Heart left ventricle (tissue), 16 donors: ENCODE measurements around the gene MXI1. TPM values are rescaled to one million over a fixed set of nuclear protein-coding genes. Genes with fewer than 3 reads are reported as not detected.
A peak's percentile ranks its signal among the peaks of the same experiment; 100 is the strongest.

ENCODE experiments used
- ATAC-seq, 4 donors: fragments of 200-7000 bp; cut with Tn5 transposase; one replicate each; pipeline ENCODE4 v1.9.1; 2020 to 2022; ENCODE audit warnings: moderate library complexity in 4 of 4, mild to moderate bottlenecking in 3 of 4, moderate number of reproducible peaks in 1 of 4
- DNase-seq, 5 donors: peaks; one replicate each; pipeline ENCODE4 v3.0.0-alpha.2; 2020
- H3K27ac ChIP-seq, 12 donors: fragments of 200-600 bp; sonication (generic) in 4 of 12; one replicate each; pipeline versions ENCODE4 v1.5.0 to v1.8.0; 2016 to 2022; ENCODE audit warnings: mild to moderate bottlenecking in 2 of 12
- H3K27me3 ChIP-seq, 9 donors: fragments of 200-600 bp; sonication (generic) in 2 of 9; one replicate each; pipeline versions ENCODE4 v1.5.1 to v1.8.0; 2016 to 2022; ENCODE audit warnings: mild to moderate bottlenecking in 3 of 9
- H3K36me3 ChIP-seq, 9 donors: fragments of 200-600 bp; sonication (generic) in 2 of 9; one replicate each; pipeline versions ENCODE4 v1.5.0 to v1.8.0; 2018 to 2022; ENCODE audit warnings: mild to moderate bottlenecking in 2 of 9
- H3K4me1 ChIP-seq, 12 donors: fragments of 200-600 bp; sonication (generic) in 4 of 12; one replicate each; pipeline versions ENCODE4 v1.5.0 to v1.8.0; 2016 to 2022; ENCODE audit warnings: mild to moderate bottlenecking in 3 of 12
- H3K4me3 ChIP-seq, 12 donors: fragments of 200-600 bp; sonication (generic) in 4 of 12; one replicate each; pipeline versions ENCODE4 v1.5.0 to v1.8.0; 2017 to 2022; ENCODE audit warnings: mild to moderate bottlenecking in 9 of 12, moderate library complexity in 4 of 12
- H3K9me3 ChIP-seq, 12 donors: fragments of 200-600 bp; sonication (generic) in 4 of 12; one replicate each; pipeline versions ENCODE4 v1.5.0 to v1.8.0; 2016 to 2022; ENCODE audit warnings: mild to moderate bottlenecking in 1 of 12
- POLR2A ChIP-seq, 2 donors: fragments of 450-650 bp; IDR thresholded peaks; one replicate each; pipeline ENCODE4 v1.6.1; 2017; ENCODE audit warnings: antibody characterized with exemption in 2 of 2, mild to moderate bottlenecking in 2 of 2, moderate library complexity in 2 of 2
- WGBS, 4 donors: extraction: QIAGEN DNeasy Blood & Tissue Kit in 2 of 4; methylation state at CpG; one replicate each; pipeline versions ENCODE4 v1.1.5 to v1.1.7; 2013 to 2018; 5-methylcytosine and 5-hydroxymethylcytosine counted together
- intact Hi-C, 10 donors: fragments of 100-400 bp; cut with DNase I; formaldehyde crosslinking; loops; one replicate each; pipeline versions ENCODE4 v1.11.1 to v1.14.2; 2022
- polyA plus RNA-seq, 2 donors: library from polyadenylated mRNA; stranded (reverse); fragments of 200-250 nt; gene quantifications; one replicate each; pipeline ENCODE4 v1.2.3, GENCODE V29; 2013
- total RNA-seq, 9 donors: library from RNA; depleted of rRNA in 2 of 9; stranded (reverse); fragments of >200 nt in 2 of 9; fragmentation: NEBNext Ultra II Directional in 3 of 9; extraction: Animal tissue kit (Norgen Biotek cat#: 25700) in 3 of 9; gene quantifications; one replicate each; pipeline versions ENCODE4 v1.1.0 to v1.2.4, GENCODE V29; 2016 to 2023
- TF ChIP-seq, protein P1 (sequence below), 12 donors: fragments of 200-600 bp; sonication (generic) in 4 of 12; IDR thresholded peaks; one replicate each; pipeline versions ENCODE4 v1.5.0 to v1.8.0; 2018 to 2022; ENCODE audit warnings: antibody characterized with exemption in 12 of 12, mild to moderate bottlenecking in 5 of 12
- donor health status: ischemic (EF 13 %, LVEDD 7.1; RV severe dilation, severe dysfunction).
- donor health status: healthy with polysubstance abuse.
- donor health status: DM: no; HTN: yes; CAD: no.
- donor health status: DM: no; HTN: no; CAD: no.
- donor health status: ischemic (EF 25% LVEDD 6.9; RV normal size, moderate dysfunction).
- donor health status: ischemic (EF 25% LVEDD 5.7; RV mildly dilated, moderate dysfunction).
- donor health status: healthy.
- donor health status: DM: yes; HTN: yes; CAD: no.
- donor health status: ischemic (EF 35%, LVEDD 5.7; RV mildly dilated, moderate dysfunction).
- donor health status: nonischemic (EF 11% LVEDD 7.7; RV severe dilation, severe dysfunction).
- donor health status: DM: yes; HTN: yes; CAD: no.
- donor health status: PGD.
- donor health status: ischemic (EF 29% LVEDD 5.4; RV normal size, mild dysfunction).
- donor health status: nonischemic (EF 23%, LVEDD 6.1; RV moderate dilation, normal function).

The MXI1 gene
- total and polyA plus RNA-seq, 11 donors: 20.3 to 83.2 (median 60.6) TPM

DNA sequence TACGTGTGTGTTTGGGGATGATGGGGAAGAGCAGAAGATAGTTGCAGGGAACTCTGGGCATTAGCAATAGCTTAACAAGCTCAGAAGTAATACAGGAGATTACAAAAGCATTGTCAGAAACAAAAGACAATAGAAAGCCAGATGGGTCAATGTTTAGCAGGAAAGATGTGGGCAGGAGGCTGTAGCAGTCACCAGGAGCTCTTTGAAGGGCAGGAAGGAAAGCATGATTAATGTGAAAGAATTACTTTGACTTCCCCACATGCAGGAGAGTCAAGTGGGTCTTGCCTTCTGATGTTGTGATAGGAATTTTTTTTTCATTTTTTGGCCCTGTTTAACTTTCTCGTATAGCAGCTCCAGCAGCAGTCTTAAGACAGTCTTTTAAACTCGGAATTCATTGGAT is 103.3 kb downstream of the MXI1 start:
- Histone ChIP-seq H3K27ac (peak overlapping the region in 1 of 12 donors; percentile 38), H3K4me1 (peaks cover 0 to 16% (median 5%) of the 10 kb centered on the region in 12 donors), H3K36me3 (no peaks in the 10 kb centered on the region), H3K4me3 (no peak overlapping the region), H3K9me3 (no peaks in the 10 kb centered on the region), H3K27me3 (peaks cover 0 to 6% (median 0%) of the 10 kb centered on the region in 9 donors)
- intact Hi-C loops: loop anchor here in 8 of 10 donors (1.0 to 5.0 kb wide), 8 partner anchors 42 to 237 kb away; partner anchors contain the start of gene DUSP5 (in 2 of the 8)
- TF ChIP-seq, protein P1, sequence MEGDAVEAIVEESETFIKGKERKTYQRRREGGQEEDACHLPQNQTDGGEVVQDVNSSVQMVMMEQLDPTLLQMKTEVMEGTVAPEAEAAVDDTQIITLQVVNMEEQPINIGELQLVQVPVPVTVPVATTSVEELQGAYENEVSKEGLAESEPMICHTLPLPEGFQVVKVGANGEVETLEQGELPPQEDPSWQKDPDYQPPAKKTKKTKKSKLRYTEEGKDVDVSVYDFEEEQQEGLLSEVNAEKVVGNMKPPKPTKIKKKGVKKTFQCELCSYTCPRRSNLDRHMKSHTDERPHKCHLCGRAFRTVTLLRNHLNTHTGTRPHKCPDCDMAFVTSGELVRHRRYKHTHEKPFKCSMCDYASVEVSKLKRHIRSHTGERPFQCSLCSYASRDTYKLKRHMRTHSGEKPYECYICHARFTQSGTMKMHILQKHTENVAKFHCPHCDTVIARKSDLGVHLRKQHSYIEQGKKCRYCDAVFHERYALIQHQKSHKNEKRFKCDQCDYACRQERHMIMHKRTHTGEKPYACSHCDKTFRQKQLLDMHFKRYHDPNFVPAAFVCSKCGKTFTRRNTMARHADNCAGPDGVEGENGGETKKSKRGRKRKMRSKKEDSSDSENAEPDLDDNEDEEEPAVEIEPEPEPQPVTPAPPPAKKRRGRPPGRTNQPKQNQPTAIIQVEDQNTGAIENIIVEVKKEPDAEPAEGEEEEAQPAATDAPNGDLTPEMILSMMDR (IDR thresholded peaks at IDR 0.05): no peak
- no peak for TF ChIP-seq POLR2A (IDR thresholded peaks at IDR 0.05)
- ATAC-seq (peak in 1 of 4 donors; percentile 45), DNase-seq (no peak)
- WGBS, 4 donors: 48 to 64% (median 51%) methylated on average over 3 of the region's 3 CpGs

DNA sequence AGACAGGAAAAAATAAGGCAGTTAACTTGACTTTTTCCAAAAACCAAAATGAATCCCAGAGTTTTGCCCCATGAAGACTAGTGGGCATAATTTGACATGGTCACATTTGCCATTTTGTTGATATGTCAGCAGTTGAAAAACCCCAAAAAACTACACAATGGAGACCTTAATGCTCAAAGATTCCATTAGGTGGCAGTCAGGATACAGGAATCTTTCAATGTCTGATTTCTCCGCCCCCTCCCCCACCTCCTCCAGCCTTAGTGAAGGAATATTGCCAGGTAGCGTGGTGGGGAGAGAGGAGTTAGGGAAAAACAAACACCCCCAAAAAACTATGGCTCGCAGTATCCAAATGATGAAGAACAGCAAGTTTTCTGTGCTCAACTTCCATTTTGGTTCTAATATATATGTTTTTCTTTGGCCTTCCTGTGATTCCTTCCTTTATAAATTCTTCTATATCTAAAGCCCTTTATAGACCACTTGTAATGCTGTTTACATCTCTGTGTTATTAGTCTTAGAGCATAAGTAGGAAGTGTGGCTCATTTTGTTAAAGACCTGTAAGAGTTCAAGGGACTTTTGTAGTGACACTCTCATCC is 104.0 kb downstream of the MXI1 start:
- Histone ChIP-seq H3K9me3 (no peaks in the 10 kb centered on the region), H3K27ac (peak overlapping the region in 1 of 12 donors; percentile 38), H3K27me3 (peaks cover 0 to 6% (median 0%) of the 10 kb centered on the region in 9 donors), H3K4me3 (no peak overlapping the region), H3K4me1 (peaks cover 0 to 9% (median 4%) of the 10 kb centered on the region in 12 donors), H3K36me3 (no peaks in the 10 kb centered on the region)
- TF ChIP-seq, protein P1 (IDR thresholded peaks at IDR 0.05): peak; percentile 39 to 78 (median 68)
- no peak for TF ChIP-seq POLR2A (IDR thresholded peaks at IDR 0.05)
- WGBS, 4 donors: 0 to 5% (median 2%) methylated on average over 3 of the region's 3 CpGs
- intact Hi-C loops: loop anchor here in 8 of 10 donors (1.0 to 5.0 kb wide), 8 partner anchors 41 to 236 kb away; partner anchors contain the start of gene DUSP5 (in 2 of the 8)
- ATAC-seq (peak in 3 of 4 donors; percentile 64 to 85 (median 79)), DNase-seq (peak in 3 of 5 donors; percentile 32 to 56 (median 43))

DNA sequence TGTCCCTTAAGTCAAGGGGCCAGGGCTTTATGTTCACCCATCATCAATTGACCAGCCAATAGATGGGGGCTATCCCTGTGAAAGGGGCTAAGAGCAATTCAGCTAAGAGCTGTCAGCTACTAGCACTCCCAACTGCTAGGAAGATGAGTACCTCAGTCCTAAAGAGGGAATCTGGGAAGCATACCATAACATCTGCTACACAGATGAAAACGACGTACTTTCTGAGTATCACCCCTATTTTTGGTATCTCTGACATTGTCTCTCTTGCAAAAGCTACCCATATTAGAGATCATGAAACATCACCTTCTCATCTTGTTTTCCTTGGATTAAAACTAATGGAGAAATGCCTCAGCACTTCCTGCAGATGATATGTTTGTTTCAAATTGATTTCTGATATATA is 104.8 kb downstream of the MXI1 start:
- Histone ChIP-seq H3K4me1 (peaks cover 0 to 9% (median 3%) of the 10 kb centered on the region in 12 donors), H3K27ac (no peak overlapping the region), H3K9me3 (no peaks in the 10 kb centered on the region), H3K27me3 (peaks cover 0 to 6% (median 0%) of the 10 kb centered on the region in 9 donors), H3K36me3 (no peaks in the 10 kb centered on the region), H3K4me3 (no peak overlapping the region)
- TF ChIP-seq, protein P1 (IDR thresholded peaks at IDR 0.05): no peak
- TF ChIP-seq POLR2A (IDR thresholded peaks at IDR 0.05): no peak
- intact Hi-C loops: loop anchor here in 7 of 10 donors (2.0 to 5.0 kb wide), 7 partner anchors 40 to 235 kb away; partner anchors contain the start of gene DUSP5 (in 2 of the 7)
- DNase-seq: no peak
- WGBS, 4 donors: 52 to 83% (median 69%) methylated on average over 2 of the region's 2 CpGs
- no peak for ATAC-seq

DNA sequence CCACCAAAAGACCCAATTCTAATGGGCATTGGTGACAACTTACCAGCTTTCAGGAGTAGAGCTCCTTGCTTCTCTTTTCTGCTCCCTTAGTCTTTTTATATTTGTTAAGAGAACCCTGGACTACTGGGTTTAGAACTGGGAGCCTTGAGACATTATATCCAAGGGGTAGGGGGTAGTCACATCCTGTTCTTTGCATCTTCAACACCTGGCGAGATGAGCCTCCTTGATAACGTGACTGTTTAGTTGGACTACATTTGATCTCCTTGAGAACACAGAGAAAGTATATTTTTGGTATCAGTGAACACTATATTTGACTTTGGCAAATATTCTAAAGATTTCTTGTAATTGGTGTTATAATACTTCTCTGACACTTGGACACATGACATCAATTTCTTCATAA is 106.3 kb downstream of the MXI1 start:
- H3K27ac ChIP-seq: no peak overlapping the region
- H3K36me3 ChIP-seq: no peaks in the 10 kb centered on the region
- no peak for TF ChIP-seq POLR2A (IDR thresholded peaks at IDR 0.05)
- TF ChIP-seq, protein P1 (IDR thresholded peaks at IDR 0.05): no peak
- H3K4me3 ChIP-seq: no peak overlapping the region
- WGBS, 4 donors: 77 to 82% (median 80%) methylated on average over 2 of the region's 2 CpGs
- no peaks in the 10 kb centered on the region for H3K9me3 ChIP-seq
- DNase-seq (no peak), ATAC-seq (no peak)
- intact Hi-C loops: loop anchor here in 7 of 10 donors (2.0 to 5.0 kb wide), 7 partner anchors 39 to 234 kb away; partner anchors contain the start of gene DUSP5 (in 2 of the 7)
- H3K4me1 ChIP-seq: peaks cover 0 to 9% (median 3%) of the 10 kb centered on the region in 12 donors
- H3K27me3 ChIP-seq: peaks cover 0 to 6% (median 0%) of the 10 kb centered on the region in 9 donors
